ENCODE measurements around the gene XIRP2. TPM values are rescaled to one million over a fixed set of nuclear protein-coding genes. Genes with fewer than 3 reads are reported as not detected.

Gene XIRP2
- total RNA-seq, 1 donor from 2014 or later, result 0.25 TPM

DNA sequence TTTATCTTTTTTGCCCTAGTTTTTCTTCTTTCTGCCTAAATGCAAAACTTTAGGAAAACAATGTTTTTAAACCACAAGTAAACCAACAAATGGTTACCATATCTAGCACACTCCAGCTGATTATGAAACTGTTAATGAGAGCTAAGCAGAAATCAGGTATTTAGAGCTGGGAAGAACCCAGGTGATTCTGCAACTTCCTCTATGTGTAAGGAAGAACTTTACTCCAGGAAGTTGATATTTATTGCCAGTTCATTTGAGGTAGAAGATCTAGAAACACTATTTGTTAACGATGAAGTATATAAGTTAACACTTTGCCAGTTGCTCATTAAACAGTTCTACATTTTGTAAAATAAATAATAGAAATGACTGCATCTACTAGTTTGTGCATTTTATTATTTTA lies 409.7 kb downstream of the XIRP2 start:
- H3K4me3 ChIP-seq (ENCODE audit: insufficient read depth, low read depth, low read length), result no peak overlapping the region
- no peaks in the 10 kb centered on the region for H3K79me2 ChIP-seq (ENCODE audit: insufficient read depth, low read length)
- H3K27me3 ChIP-seq (ENCODE audit: insufficient read depth, low read length), result no peaks in the 10 kb centered on the region
- H3K9ac ChIP-seq (ENCODE audit: low read length), result no peak overlapping the region
- FAIRE-seq, result no peak
- H3K27ac ChIP-seq (ENCODE audit: low read depth, low read length), result no peak overlapping the region
- DNase-seq (ENCODE audit: low read depth), result no peak
- Mint-ChIP-seq H3K4me3 (ENCODE audit: unreplicated experiment) (no peak overlapping the region), H3K9me3 (ENCODE audit: unreplicated experiment) (no peaks in the 10 kb centered on the region), H3K27ac (ENCODE audit: unreplicated experiment) (no peak overlapping the region), H3K36me3 (ENCODE audit: low read depth, unreplicated experiment) (no peaks in the 10 kb centered on the region), H3K4me1 (ENCODE audit: low read depth, unreplicated experiment) (no peaks in the 10 kb centered on the region), H3K27me3 (ENCODE audit: low read depth, unreplicated experiment) (no peaks in the 10 kb centered on the region)
- no peak for TF ChIP-seq EZH2 (IDR thresholded peaks at IDR 0.05; ENCODE audit: insufficient read depth, low read length)
- TF ChIP-seq, protein P1, sequence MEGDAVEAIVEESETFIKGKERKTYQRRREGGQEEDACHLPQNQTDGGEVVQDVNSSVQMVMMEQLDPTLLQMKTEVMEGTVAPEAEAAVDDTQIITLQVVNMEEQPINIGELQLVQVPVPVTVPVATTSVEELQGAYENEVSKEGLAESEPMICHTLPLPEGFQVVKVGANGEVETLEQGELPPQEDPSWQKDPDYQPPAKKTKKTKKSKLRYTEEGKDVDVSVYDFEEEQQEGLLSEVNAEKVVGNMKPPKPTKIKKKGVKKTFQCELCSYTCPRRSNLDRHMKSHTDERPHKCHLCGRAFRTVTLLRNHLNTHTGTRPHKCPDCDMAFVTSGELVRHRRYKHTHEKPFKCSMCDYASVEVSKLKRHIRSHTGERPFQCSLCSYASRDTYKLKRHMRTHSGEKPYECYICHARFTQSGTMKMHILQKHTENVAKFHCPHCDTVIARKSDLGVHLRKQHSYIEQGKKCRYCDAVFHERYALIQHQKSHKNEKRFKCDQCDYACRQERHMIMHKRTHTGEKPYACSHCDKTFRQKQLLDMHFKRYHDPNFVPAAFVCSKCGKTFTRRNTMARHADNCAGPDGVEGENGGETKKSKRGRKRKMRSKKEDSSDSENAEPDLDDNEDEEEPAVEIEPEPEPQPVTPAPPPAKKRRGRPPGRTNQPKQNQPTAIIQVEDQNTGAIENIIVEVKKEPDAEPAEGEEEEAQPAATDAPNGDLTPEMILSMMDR (IDR thresholded peaks at IDR 0.05; ENCODE audit: insufficient read depth, low read depth, low read length), result no peak
- no peak overlapping the region for H2AFZ ChIP-seq (ENCODE audit: low read depth, low read length)
- peaks cover 6% of the 10 kb centered on the region for H4K20me1 ChIP-seq (ENCODE audit: insufficient read depth, low read length)
- H3K4me2 ChIP-seq (ENCODE audit: low read length), result no peak overlapping the region
- no peaks in the 10 kb centered on the region for H3K9me3 ChIP-seq (ENCODE audit: insufficient read depth, low read depth, low read length)
- H3K36me3 ChIP-seq (ENCODE audit: insufficient read depth, low read length), result no peaks in the 10 kb centered on the region
- H3K4me1 ChIP-seq (ENCODE audit: insufficient read depth, low read length), result peaks cover 5% of the 10 kb centered on the region
